Measurements from ENCODE around the gene TRPM2.
"Not testable (repeated sequence)": the region's sequence is repeated elsewhere in the genome, so short reads cannot be mapped to it uniquely, and the experiment has no call there.

The TRPM2 gene

GRCh38 chr21:44391345-44392091, 38.1 kb downstream of the TRPM2 start:
- in situ Hi-C loops (cut with MboI; ENCODE audit: low sequenced_read_pairs) = no loop called here

- in situ Hi-C loops (cut with MboI; ENCODE audit: low sequenced_read_pairs) = no loop called here
Measured at GRCh38 chr21:44392185-44392584, 38.8 kb downstream of the TRPM2 start.

- in situ Hi-C loops (cut with MboI; ENCODE audit: low sequenced_read_pairs) = no loop called here
Measured at GRCh38 chr21:44392916-44393315, 39.5 kb downstream of the TRPM2 start.

- in situ Hi-C loops (cut with MboI; ENCODE audit: low sequenced_read_pairs) = no loop called here
Measured at GRCh38 chr21:44394733-44395132, 41.3 kb downstream of the TRPM2 start.

GRCh38 chr21:44395260-44395659, 41.8 kb downstream of the TRPM2 start:
- in situ Hi-C loops (cut with MboI; ENCODE audit: low sequenced_read_pairs) = no loop called here

GRCh38 chr21:44396803-44397202, 43.4 kb downstream of the TRPM2 start:
- in situ Hi-C loops (cut with MboI; ENCODE audit: low sequenced_read_pairs) = not testable (repeated sequence)

GRCh38 chr21:44397431-44398031, 44.1 kb downstream of the TRPM2 start:
- in situ Hi-C loops (cut with MboI; ENCODE audit: low sequenced_read_pairs) = no loop called here

- in situ Hi-C loops (cut with MboI; ENCODE audit: low sequenced_read_pairs) = no loop called here
Measured at GRCh38 chr21:44398499-44398898, 45.1 kb downstream of the TRPM2 start.

GRCh38 chr21:44399151-44399954, 45.9 kb downstream of the TRPM2 start:
- in situ Hi-C loops (cut with MboI; ENCODE audit: low sequenced_read_pairs) = no loop called here

- in situ Hi-C loops (cut with MboI; ENCODE audit: low sequenced_read_pairs) = no loop called here
Measured at GRCh38 chr21:44399955-44400790, 46.8 kb downstream of the TRPM2 start.

- in situ Hi-C loops (cut with MboI; ENCODE audit: low sequenced_read_pairs) = no loop called here
Measured at GRCh38 chr21:44400791-44401385, 47.5 kb downstream of the TRPM2 start.

GRCh38 chr21:44401386-44402160, 48.2 kb downstream of the TRPM2 start:
- in situ Hi-C loops (cut with MboI; ENCODE audit: low sequenced_read_pairs) = no loop called here

GRCh38 chr21:44402323-44403105, 49.1 kb downstream of the TRPM2 start:
- in situ Hi-C loops (cut with MboI; ENCODE audit: low sequenced_read_pairs) = no loop called here

- in situ Hi-C loops (cut with MboI; ENCODE audit: low sequenced_read_pairs) = no loop called here
Measured at GRCh38 chr21:44403106-44404020, 49.9 kb downstream of the TRPM2 start.

GRCh38 chr21:44404482-44404881, 51.1 kb downstream of the TRPM2 start:
- in situ Hi-C loops (cut with MboI; ENCODE audit: low sequenced_read_pairs) = not testable (repeated sequence)

- in situ Hi-C loops (cut with MboI; ENCODE audit: low sequenced_read_pairs) = no loop called here
Measured at GRCh38 chr21:44405091-44405947, 51.9 kb downstream of the TRPM2 start.

All from HL-60/S4 (cell line).